Measurements from ENCODE around the gene HACE1. TPM values are rescaled to one million over a fixed set of nuclear protein-coding genes. Genes with fewer than 3 reads are reported as not detected.

HACE1 gene
- polyA plus RNA-seq, 3 donors, result 2.7 to 3.9 (median 3.4) TPM

DNA sequence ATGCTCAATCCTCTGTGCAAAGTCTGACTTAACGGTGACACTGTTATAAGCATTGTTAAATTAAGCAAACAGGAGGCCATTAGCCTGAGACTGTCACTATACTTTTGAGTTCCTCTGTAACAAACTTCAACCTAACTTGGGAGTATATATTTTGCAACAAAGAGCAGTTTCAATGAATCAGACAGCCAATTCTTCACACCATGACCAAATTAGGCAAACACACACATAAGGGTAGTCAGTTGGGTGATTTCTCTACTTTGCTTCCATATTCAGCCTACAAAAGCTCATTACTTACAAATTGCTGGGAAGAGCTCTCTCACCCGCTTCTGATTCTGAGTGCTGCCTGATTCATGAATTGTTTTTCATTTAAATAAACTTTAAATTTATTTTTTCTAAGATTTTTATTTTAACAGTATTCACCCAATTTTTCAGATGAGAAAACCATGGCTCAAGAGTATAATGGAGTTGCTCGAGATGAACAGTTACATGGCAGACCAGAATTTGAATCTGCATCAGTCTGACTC, 60.5 kb downstream of the HACE1 start:
- H3K9me3 Mint-ChIP-seq, result peaks cover 3 to 14% (median 8%) of the 10 kb centered on the region in 7 donors
- intact Hi-C loops (cut with micrococcal nuclease), result no loop called here

GRCh38 chr6:104796031-104796785, 63.5 kb downstream of the HACE1 start:
- no peak for TF ChIP-seq CTCF (IDR thresholded peaks at IDR 0.05)
- no peak overlapping the region for H3K9ac ChIP-seq (ENCODE audit: insufficient read depth, low read length, poor library complexity, severe bottlenecking)
- no peak overlapping the region for H2AFZ ChIP-seq (ENCODE audit: insufficient read depth, low read depth, low read length, poor library complexity, severe bottlenecking)
- H3K4me2 ChIP-seq (replicated peaks; ENCODE audit: extremely low read depth, low read length, poor library complexity, severe bottlenecking), result no peak overlapping the region
- intact Hi-C loops (cut with micrococcal nuclease), result no loop called here
- Mint-ChIP-seq H3K27ac (no peak overlapping the region), H3K4me1 (peaks cover 12% of the 10 kb centered on the region), H3K4me3 (no peak overlapping the region), H3K36me3 (peaks cover 20 to 26% of the 10 kb centered on the region in 2 donors), H3K27me3 (ENCODE audit: low read depth in 3 of 3) (no peaks in the 10 kb centered on the region), H3K9me3 (peaks cover 0 to 5% (median 0%) of the 10 kb centered on the region in 7 donors)
- H3K79me2 ChIP-seq (ENCODE audit: insufficient read depth, low read length), result no peaks in the 10 kb centered on the region
- DNase-seq, result no peak
- no peaks in the 10 kb centered on the region for H4K20me1 ChIP-seq (ENCODE audit: insufficient read depth, low read length)
- WGBS (ENCODE audit: insufficient coverage), result no CpG with 5 or more reads among the region's 6 CpGs
- H3K9me3 ChIP-seq (replicated peaks in 1 of 2; ENCODE audit: control insufficient read depth in 1 of 2, insufficient read depth in 1 of 2, low read length in 2 of 2), result peaks cover 0 to 8% of the 10 kb centered on the region in 2 donors
- H3K4me3 ChIP-seq (replicated peaks in 1 of 3; ENCODE audit: low read depth in 2 of 3, low read length in 3 of 3), result no peak overlapping the region
- peaks cover 0 to 5% of the 10 kb centered on the region in 2 donors for H3K36me3 ChIP-seq (replicated peaks in 1 of 2; ENCODE audit: control insufficient read depth in 1 of 2, insufficient read depth in 2 of 2, low read length in 2 of 2)
- H3K4me1 ChIP-seq (ENCODE audit: control insufficient read depth in 1 of 2, insufficient read depth in 2 of 2, low read length in 2 of 2), result peaks cover 0 to 10% of the 10 kb centered on the region in 2 donors
- no peak overlapping the region for H3K27ac ChIP-seq (ENCODE audit: low read depth in 1 of 2, low read length in 2 of 2)
- no peaks in the 10 kb centered on the region for H3K27me3 ChIP-seq (ENCODE audit: control insufficient read depth in 2 of 2, insufficient read depth in 2 of 2, low read length in 2 of 2)

More for the DNA sequence above, 60.5 kb downstream of the HACE1 start:
- H3K4me1 Mint-ChIP-seq, result peaks cover 12% of the 10 kb centered on the region
- Histone ChIP-seq H3K36me3 (replicated peaks in 1 of 2; ENCODE audit: control insufficient read depth in 1 of 2, insufficient read depth in 2 of 2, low read length in 2 of 2) (peaks cover 0 to 5% of the 10 kb centered on the region in 2 donors), H3K4me2 (replicated peaks; ENCODE audit: extremely low read depth, low read length, poor library complexity, severe bottlenecking) (no peak overlapping the region), H3K27ac (ENCODE audit: low read depth in 1 of 2, low read length in 2 of 2) (no peak overlapping the region), H2AFZ (ENCODE audit: insufficient read depth, low read depth, low read length, poor library complexity, severe bottlenecking) (no peak overlapping the region), H3K9me3 (replicated peaks in 1 of 2; ENCODE audit: control insufficient read depth in 1 of 2, insufficient read depth in 1 of 2, low read length in 2 of 2) (peaks cover 0 to 8% of the 10 kb centered on the region in 2 donors), H3K79me2 (ENCODE audit: insufficient read depth, low read length) (no peaks in the 10 kb centered on the region), H3K4me1 (ENCODE audit: control insufficient read depth in 1 of 2, insufficient read depth in 2 of 2, low read length in 2 of 2) (peaks cover 0 to 10% of the 10 kb centered on the region in 2 donors), H3K4me3 (replicated peaks in 1 of 3; ENCODE audit: low read depth in 2 of 3, low read length in 3 of 3) (no peak overlapping the region), H3K27me3 (ENCODE audit: control insufficient read depth in 2 of 2, insufficient read depth in 2 of 2, low read length in 2 of 2) (no peaks in the 10 kb centered on the region), H3K9ac (ENCODE audit: insufficient read depth, low read length, poor library complexity, severe bottlenecking) (no peak overlapping the region), H4K20me1 (ENCODE audit: insufficient read depth, low read length) (no peaks in the 10 kb centered on the region)
- DNase-seq, result no peak
- no peak overlapping the region for H3K4me3 Mint-ChIP-seq
- TF ChIP-seq CTCF (IDR thresholded peaks at IDR 0.05), result no peak
- H3K27ac Mint-ChIP-seq, result peak overlapping the region in 1 of 7 donors; percentile 10
- H3K27me3 Mint-ChIP-seq (ENCODE audit: low read depth in 3 of 3), result no peaks in the 10 kb centered on the region
- H3K36me3 Mint-ChIP-seq, result peaks cover 26 to 27% of the 10 kb centered on the region in 2 donors
- 100% methylated on average over 1 of the region's 3 CpGs for WGBS (ENCODE audit: insufficient coverage)

Data from CD14-positive monocyte (primary cell).